ENCODE data around the gene CRB2.

Gene CRB2

DNA sequence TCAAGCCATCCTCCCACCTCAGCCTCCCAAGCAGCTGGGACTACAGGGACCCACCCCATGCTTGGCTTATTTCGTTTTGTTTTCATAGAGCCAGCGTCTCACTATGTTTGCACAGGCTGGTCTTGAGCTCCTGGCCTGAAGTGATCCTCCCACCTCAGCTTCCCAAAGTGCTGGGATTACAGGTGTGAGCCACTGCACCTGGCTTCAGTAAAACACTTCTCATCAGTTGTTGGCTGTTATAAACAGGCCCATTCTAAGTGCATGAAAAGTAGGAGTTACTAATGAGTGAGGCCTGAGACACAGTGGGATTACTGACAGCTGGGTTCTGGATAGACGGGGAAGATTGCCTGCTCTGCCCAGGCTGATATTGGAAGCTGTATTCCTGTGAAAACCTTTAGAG lies 3.5 kb downstream of the CRB2 start:
- no peak overlapping the region for H3K27ac Mint-ChIP-seq
- peaks cover 21% of the 10 kb centered on the region for H3K27me3 Mint-ChIP-seq
- H3K4me3 Mint-ChIP-seq, result no peak overlapping the region
- no peaks in the 10 kb centered on the region for H3K36me3 Mint-ChIP-seq (ENCODE audit: low read depth)
- H3K9me3 Mint-ChIP-seq, result no peaks in the 10 kb centered on the region
- no peaks in the 10 kb centered on the region for H3K4me1 Mint-ChIP-seq (ENCODE audit: low read depth)
- intact Hi-C loops (cut with micrococcal nuclease), result no loop called here

- intact Hi-C loops (cut with micrococcal nuclease), result no loop called here
- Mint-ChIP-seq H3K4me1 (ENCODE audit: low read depth) (no peaks in the 10 kb centered on the region), H3K9me3 (no peaks in the 10 kb centered on the region), H3K27ac (no peak overlapping the region), H3K36me3 (ENCODE audit: low read depth) (no peaks in the 10 kb centered on the region), H3K4me3 (no peak overlapping the region), H3K27me3 (peaks cover 19% of the 10 kb centered on the region)
These were observed 4.4 kb downstream of the CRB2 start for GRCh38 chr9:123360161-123361085.

- H3K4me3 Mint-ChIP-seq, result no peak overlapping the region
- no peaks in the 10 kb centered on the region for H3K4me1 Mint-ChIP-seq (ENCODE audit: low read depth)
- peaks cover 24% of the 10 kb centered on the region for H3K27me3 Mint-ChIP-seq
- intact Hi-C loops (cut with micrococcal nuclease), result no loop called here
- H3K27ac Mint-ChIP-seq, result no peak overlapping the region
- no peaks in the 10 kb centered on the region for H3K36me3 Mint-ChIP-seq (ENCODE audit: low read depth)
- H3K9me3 Mint-ChIP-seq, result no peaks in the 10 kb centered on the region
These were observed 5.2 kb downstream of the CRB2 start for GRCh38 chr9:123361086-123361730.

DNA sequence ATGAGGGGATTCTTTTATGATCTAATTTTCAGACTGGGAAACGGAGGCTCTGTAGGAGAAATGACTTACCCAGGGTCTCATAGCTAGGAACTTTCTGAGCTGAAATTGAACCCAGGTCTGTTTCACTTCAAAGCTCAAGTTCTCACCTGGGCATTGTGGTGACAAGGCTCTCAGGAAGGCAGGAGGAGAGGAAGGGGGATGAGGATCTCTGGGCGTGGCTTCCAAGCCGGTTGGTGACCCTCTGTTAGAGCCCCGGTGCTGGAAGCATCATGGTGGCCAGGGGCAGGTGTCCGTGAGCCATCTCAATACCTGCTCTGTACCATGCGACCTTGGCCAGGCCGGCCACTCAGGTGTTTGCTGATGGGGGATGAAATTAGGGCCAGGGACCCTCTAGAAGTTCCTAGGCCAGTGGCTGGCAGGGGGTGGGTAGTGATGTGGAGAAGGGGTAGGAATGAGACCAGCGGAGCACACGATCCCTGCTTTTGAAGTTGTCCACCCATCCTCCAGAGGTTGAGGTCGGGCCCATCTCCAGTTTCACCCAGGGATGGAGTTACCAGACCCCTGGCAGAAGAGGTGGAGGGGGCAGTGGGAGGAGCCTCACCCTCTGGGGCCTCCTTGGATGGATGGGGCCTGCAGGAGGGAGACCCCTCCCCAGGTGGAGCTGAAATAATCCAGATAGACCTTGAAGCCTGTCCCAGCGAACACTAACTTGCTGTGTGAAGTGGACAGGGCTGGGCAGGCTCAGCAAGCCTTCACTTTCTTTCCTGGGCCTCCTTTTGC lies 5.9 kb downstream of the CRB2 start:
- intact Hi-C loops (cut with micrococcal nuclease), result no loop called here
- Mint-ChIP-seq H3K4me3 (no peak overlapping the region), H3K27me3 (peaks cover 27% of the 10 kb centered on the region), H3K27ac (no peak overlapping the region), H3K36me3 (ENCODE audit: low read depth) (no peaks in the 10 kb centered on the region), H3K4me1 (ENCODE audit: low read depth) (no peaks in the 10 kb centered on the region), H3K9me3 (no peaks in the 10 kb centered on the region)

GRCh38 chr9:123362856-123363255 lies 6.9 kb downstream of the CRB2 start:
- H3K9me3 Mint-ChIP-seq, result no peaks in the 10 kb centered on the region
- H3K4me1 Mint-ChIP-seq (ENCODE audit: low read depth), result no peaks in the 10 kb centered on the region
- H3K36me3 Mint-ChIP-seq (ENCODE audit: low read depth), result no peaks in the 10 kb centered on the region
- no peak overlapping the region for H3K4me3 Mint-ChIP-seq
- H3K27ac Mint-ChIP-seq, result no peak overlapping the region
- intact Hi-C loops (cut with micrococcal nuclease), result no loop called here
- peaks cover 32% of the 10 kb centered on the region for H3K27me3 Mint-ChIP-seq

GRCh38 chr9:123364241-123364824 lies 8.3 kb downstream of the CRB2 start:
- Mint-ChIP-seq H3K27ac (no peak overlapping the region), H3K36me3 (ENCODE audit: low read depth) (no peaks in the 10 kb centered on the region), H3K9me3 (no peaks in the 10 kb centered on the region), H3K4me3 (no peak overlapping the region), H3K27me3 (peaks cover 34% of the 10 kb centered on the region), H3K4me1 (ENCODE audit: low read depth) (no peaks in the 10 kb centered on the region)
- intact Hi-C loops (cut with micrococcal nuclease), result no loop called here

GRCh38 chr9:123365287-123365880 lies 9.4 kb downstream of the CRB2 start:
- H3K27ac Mint-ChIP-seq, result no peak overlapping the region
- H3K4me1 Mint-ChIP-seq (ENCODE audit: low read depth), result no peaks in the 10 kb centered on the region

DNA sequence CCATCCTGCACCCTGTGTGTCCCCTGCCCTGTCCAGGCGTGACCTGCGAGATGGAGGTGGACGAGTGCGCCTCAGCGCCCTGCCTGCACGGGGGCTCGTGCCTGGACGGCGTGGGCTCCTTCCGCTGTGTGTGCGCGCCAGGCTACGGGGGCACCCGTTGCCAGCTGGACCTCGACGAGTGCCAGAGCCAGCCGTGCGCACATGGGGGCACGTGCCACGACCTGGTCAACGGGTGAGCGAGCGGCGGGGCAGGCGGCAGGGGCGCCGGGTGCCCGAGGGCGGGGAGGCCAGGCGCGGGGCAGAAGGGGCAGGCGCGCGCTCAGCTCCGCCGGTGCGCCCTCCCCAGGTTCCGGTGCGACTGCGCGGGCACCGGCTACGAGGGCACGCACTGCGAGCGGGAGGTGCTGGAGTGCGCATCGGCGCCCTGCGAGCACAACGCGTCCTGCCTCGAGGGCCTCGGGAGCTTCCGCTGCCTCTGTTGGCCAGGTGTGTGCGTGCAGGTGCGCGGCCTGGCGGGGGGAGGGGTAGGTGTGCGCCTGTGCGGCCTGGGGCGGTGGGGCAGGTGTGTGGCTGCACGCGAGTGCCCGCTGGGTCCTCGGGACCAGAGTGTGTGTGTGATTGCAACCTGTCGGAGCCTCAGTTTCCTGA lies 10.0 kb downstream of the CRB2 start:
- Mint-ChIP-seq H3K36me3 (ENCODE audit: low read depth) (no peaks in the 10 kb centered on the region), H3K27ac (no peak overlapping the region), H3K4me3 (no peak overlapping the region), H3K27me3 (peaks cover 37% of the 10 kb centered on the region), H3K9me3 (no peaks in the 10 kb centered on the region), H3K4me1 (ENCODE audit: low read depth) (no peaks in the 10 kb centered on the region)
- intact Hi-C loops (cut with micrococcal nuclease), result no loop called here

More at GRCh38 chr9:123365287-123365880, 9.4 kb downstream of the CRB2 start:
- Mint-ChIP-seq H3K36me3 (ENCODE audit: low read depth) (no peaks in the 10 kb centered on the region), H3K4me3 (no peak overlapping the region), H3K27me3 (peaks cover 37% of the 10 kb centered on the region), H3K9me3 (no peaks in the 10 kb centered on the region)
- intact Hi-C loops (cut with micrococcal nuclease), result no loop called here

DNA sequence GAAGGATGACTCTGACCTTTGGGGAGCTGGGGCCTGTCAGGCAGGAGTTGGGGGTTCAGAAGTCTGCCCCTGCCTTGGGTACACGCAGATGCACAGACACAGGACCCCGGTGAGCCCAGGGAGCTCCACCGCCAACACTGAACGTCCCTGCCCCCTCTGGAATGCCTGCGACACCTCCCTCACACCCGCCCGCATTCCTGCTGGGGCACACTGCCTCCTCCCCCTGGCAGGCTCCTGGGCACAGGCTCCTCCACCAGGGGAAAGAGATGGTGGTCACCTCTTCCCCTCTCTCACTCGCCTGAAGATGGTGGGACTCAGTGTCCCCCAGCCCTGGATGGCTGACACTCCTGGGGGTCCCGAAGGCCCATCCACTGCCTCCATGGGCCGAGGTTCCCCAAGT lies 12.0 kb downstream of the CRB2 start:
- no peak overlapping the region for H3K4me3 Mint-ChIP-seq
- H3K36me3 Mint-ChIP-seq (ENCODE audit: low read depth), result no peaks in the 10 kb centered on the region
- H3K4me1 Mint-ChIP-seq (ENCODE audit: low read depth), result no peaks in the 10 kb centered on the region
- H3K27me3 Mint-ChIP-seq, result peaks cover 49% of the 10 kb centered on the region
- no peak overlapping the region for H3K27ac Mint-ChIP-seq
- intact Hi-C loops (cut with micrococcal nuclease), result no loop called here
- no peaks in the 10 kb centered on the region for H3K9me3 Mint-ChIP-seq

GRCh38 chr9:123368536-123369153 lies 12.6 kb downstream of the CRB2 start:
- no peaks in the 10 kb centered on the region for H3K9me3 Mint-ChIP-seq
- no peaks in the 10 kb centered on the region for H3K4me1 Mint-ChIP-seq (ENCODE audit: low read depth)
- no peaks in the 10 kb centered on the region for H3K36me3 Mint-ChIP-seq (ENCODE audit: low read depth)
- no peak overlapping the region for H3K27ac Mint-ChIP-seq
- intact Hi-C loops (cut with micrococcal nuclease), result no loop called here
- no peak overlapping the region for H3K4me3 Mint-ChIP-seq
- H3K27me3 Mint-ChIP-seq, result peaks cover 51% of the 10 kb centered on the region

GRCh38 chr9:123369296-123369695 lies 13.3 kb downstream of the CRB2 start:
- no peaks in the 10 kb centered on the region for H3K36me3 Mint-ChIP-seq (ENCODE audit: low read depth)
- no peaks in the 10 kb centered on the region for H3K4me1 Mint-ChIP-seq (ENCODE audit: low read depth)
- no peak overlapping the region for H3K4me3 Mint-ChIP-seq
- no peaks in the 10 kb centered on the region for H3K9me3 Mint-ChIP-seq
- no peak overlapping the region for H3K27ac Mint-ChIP-seq
- intact Hi-C loops (cut with micrococcal nuclease), result no loop called here
- H3K27me3 Mint-ChIP-seq, result peaks cover 54% of the 10 kb centered on the region

DNA sequence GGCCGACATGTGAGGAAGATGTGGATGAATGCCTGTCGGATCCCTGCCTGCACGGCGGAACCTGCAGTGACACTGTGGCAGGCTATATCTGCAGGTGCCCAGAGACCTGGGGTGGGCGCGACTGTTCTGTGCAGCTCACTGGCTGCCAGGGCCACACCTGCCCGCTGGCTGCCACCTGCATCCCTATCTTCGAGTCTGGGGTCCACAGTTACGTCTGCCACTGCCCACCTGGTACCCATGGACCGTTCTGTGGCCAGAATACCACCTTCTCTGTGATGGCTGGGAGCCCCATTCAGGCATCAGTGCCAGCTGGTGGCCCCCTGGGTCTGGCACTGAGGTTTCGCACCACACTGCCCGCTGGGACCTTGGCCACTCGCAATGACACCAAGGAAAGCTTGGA lies 14.1 kb downstream of the CRB2 start:
- intact Hi-C loops (cut with micrococcal nuclease), result no loop called here
- H3K36me3 Mint-ChIP-seq (ENCODE audit: low read depth), result no peaks in the 10 kb centered on the region
- no peak overlapping the region for H3K27ac Mint-ChIP-seq
- no peaks in the 10 kb centered on the region for H3K4me1 Mint-ChIP-seq (ENCODE audit: low read depth)
- H3K9me3 Mint-ChIP-seq, result no peaks in the 10 kb centered on the region
- H3K27me3 Mint-ChIP-seq, result peaks cover 60% of the 10 kb centered on the region
- no peak overlapping the region for H3K4me3 Mint-ChIP-seq

Measured in dendritic cell treated with granulocyte-macrophage colony-stimulating factor and Interleukin-4, amounts not matched to agents 40 ng/mL and 50 ng/mL, for 4 days (primary cell).